Choroid plexus epithelial cell (primary cell): ENCODE data around the gene RALGDS.

Experiments
- DNase-seq: peaks from one replicate; pipeline ENCODE4 v3.0.0-alpha.2; 2010; ENCODE audit warnings: low read depth
- H3K4me3 ChIP-seq: 2 replicates; pipeline ENCODE4 v1.5.1; 2011; ENCODE audit warnings: low read depth, mild to moderate bottlenecking, control low read depth, low read length, moderate library complexity
- TF ChIP-seq, protein P1 (sequence below): conservative IDR thresholded peaks from 2 replicates; pipeline ENCODE4 v1.5.1; 2011; ENCODE audit warnings: low read depth, mild to moderate bottlenecking, control low read depth, inconsistent platforms, low read length, moderate library complexity

The RALGDS gene

DNA sequence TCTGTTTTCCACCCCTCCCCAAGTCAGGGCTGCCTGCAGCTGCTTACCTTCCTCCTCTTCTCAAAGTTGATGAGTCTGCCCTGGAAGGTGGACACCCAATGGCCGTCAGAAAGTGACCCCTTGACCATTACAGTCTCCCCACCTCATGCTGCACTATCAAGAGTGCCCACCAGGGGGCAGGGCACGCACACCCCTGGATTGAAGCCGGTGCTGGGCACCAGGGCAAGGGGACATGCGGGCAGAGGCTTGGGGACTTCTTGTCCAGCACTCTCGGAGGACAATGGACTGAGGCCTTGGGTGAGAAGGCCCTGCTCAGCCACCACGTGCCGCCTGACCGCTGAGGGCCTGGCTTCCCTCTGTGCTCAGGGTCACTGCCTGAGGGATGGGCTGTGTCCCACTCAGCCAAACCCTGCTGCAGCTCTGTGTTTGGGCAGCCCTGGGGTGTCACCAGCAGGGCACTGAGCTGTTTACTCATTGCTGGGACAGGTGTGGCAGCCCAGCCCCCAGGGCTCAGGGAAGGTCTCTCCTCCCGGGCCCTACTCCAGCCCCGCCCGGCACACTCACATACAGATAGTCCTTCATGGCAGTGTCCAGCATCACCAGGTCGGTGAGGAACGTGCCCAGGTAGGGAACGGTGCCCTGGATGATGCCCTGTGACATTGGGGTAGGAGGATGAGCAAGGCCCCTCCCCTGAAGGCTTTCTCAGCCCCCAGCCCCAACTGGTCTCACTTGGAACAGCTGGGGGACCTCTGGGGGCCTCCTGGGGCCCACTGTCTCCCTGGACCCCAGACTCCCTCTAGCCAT is 17.7 kb downstream of the RALGDS start:
- H3K4me3 ChIP-seq = no peak overlapping the region
- DNase-seq = peak; percentile 38
- TF ChIP-seq, protein P1, sequence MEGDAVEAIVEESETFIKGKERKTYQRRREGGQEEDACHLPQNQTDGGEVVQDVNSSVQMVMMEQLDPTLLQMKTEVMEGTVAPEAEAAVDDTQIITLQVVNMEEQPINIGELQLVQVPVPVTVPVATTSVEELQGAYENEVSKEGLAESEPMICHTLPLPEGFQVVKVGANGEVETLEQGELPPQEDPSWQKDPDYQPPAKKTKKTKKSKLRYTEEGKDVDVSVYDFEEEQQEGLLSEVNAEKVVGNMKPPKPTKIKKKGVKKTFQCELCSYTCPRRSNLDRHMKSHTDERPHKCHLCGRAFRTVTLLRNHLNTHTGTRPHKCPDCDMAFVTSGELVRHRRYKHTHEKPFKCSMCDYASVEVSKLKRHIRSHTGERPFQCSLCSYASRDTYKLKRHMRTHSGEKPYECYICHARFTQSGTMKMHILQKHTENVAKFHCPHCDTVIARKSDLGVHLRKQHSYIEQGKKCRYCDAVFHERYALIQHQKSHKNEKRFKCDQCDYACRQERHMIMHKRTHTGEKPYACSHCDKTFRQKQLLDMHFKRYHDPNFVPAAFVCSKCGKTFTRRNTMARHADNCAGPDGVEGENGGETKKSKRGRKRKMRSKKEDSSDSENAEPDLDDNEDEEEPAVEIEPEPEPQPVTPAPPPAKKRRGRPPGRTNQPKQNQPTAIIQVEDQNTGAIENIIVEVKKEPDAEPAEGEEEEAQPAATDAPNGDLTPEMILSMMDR = peak; percentile 95

GRCh38 chr9:133102190-133103021 is 18.6 kb downstream of the RALGDS start:
- H3K4me3 ChIP-seq = no peak overlapping the region
- TF ChIP-seq, protein P1 = no peak
- DNase-seq = no peak

DNA sequence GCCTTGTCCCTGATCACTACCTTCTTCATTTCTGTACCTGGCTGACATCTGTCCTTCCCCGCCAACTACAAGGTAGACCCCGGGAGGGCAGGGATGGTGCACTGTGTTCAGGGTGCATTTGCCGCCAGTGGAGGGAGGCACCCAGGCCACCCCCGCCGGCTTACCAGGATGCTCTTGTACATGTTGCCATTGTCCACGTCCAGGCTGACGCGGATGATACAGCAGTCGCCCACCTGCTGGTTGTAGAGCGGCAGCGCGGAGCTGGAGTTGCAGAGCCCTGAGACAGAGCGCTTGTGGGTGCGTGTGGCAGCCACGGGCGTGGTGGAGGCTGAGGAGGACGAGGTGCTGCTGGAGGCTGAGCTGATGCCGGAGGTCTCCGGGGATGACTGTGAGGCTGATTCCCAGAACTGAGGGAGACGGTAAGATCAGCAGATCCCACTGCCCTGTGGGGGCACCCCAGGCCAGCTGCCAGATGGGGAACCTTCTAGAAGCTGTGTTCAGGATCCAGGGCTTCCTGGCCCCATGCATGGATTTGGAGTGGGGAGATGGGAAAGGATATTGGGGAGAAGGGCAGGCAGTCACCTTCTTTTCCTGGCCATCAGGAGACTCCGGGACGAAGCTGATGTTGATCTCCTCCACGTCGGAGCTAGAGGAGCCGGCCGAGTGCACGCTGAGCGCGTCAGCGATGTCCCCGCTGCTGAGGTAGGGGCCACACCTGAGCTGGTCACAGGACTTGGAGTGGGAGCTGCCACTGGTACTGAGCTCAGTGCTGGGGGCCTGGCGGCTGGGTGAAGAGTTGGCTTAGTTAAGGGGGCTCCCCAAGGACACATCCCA is 19.5 kb downstream of the RALGDS start:
- TF ChIP-seq, protein P1 = no peak
- no peak for DNase-seq
- H3K4me3 ChIP-seq = no peak overlapping the region

DNA sequence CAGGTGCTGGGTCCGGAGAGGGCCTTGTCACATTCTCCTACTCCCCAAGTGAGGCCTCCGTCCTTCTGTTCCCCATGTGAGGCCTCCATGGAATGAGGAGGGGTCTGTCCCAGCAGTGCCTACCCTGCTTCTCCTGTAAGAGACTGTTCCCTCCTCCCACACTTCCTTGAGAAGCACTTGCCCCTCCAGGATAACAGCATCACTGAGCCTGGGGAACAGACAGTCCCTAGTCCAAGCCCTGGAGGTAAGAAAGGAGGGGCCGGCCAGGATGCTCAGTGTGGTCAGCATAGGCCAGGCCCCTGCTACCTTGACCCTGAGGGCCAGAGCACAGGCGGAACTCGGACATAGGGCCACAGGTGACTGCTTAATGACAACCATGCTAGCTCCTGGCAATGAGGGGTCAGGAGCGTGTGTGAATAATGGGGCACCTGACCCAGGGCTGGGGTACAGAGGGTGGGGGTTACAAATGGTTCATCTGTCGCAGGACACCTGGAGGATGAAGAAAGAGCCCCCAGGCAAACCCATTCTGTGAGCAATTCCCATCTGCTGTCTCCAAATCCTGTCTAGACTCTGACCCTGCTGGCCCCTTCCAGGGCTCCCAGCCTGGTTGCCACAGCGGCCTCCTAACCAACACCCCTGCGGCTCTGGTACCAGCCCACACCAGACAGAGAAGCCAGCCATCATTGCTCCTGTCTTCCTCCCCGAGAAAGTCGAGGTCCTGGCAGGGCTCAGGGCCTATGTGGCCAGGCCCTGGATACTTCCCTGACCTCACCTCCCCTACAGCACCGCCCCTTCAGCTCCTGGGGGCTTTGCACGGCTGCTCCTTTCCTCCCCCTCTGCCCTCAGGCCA is 20.3 kb downstream of the RALGDS start:
- TF ChIP-seq, protein P1 = no peak
- H3K4me3 ChIP-seq = no peak overlapping the region
- no peak for DNase-seq

GRCh38 chr9:133099726-133100505 is 21.1 kb downstream of the RALGDS start:
- TF ChIP-seq, protein P1 = no peak
- no peak overlapping the region for H3K4me3 ChIP-seq
- DNase-seq = no peak
